NCI-H748 (cell line): ENCODE measurements around the gene POMT2.
"Not testable (repeated sequence)": the region's sequence is repeated elsewhere in the genome, so short reads cannot be mapped to it uniquely, and the experiment has no call there.

Experiments used
- DNase-seq: peaks from one replicate; lab custom pipeline; 2025; ENCODE audit not compliant: unreplicated experiment; lab: John Stamatoyannopoulos, UW

POMT2 gene

GRCh38 chr14:77302926-77303325 lies 17.8 kb downstream of the POMT2 start:
- no peak for DNase-seq

GRCh38 chr14:77301103-77301502 lies 19.6 kb downstream of the POMT2 start:
- DNase-seq: peak; percentile 48

DNA sequence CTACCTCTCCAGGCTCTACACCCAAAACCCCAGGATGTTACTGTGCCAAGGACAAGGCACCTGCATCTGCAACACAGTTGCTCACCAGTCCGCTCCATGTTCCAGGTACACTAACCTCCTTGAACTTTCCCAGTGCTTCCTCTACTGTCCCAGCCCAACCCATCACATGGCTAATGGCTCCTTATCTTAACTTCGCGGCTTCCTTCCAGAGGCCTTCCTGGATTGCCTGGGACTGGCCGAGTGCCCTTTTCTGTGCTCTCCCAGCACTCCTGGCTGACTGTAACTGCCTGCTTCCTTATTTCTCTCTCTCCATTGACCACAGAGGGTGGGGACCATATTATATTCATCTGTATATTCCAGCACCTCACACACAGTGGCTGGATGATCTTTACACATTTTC lies 20.9 kb downstream of the POMT2 start:
- no peak for DNase-seq

DNA sequence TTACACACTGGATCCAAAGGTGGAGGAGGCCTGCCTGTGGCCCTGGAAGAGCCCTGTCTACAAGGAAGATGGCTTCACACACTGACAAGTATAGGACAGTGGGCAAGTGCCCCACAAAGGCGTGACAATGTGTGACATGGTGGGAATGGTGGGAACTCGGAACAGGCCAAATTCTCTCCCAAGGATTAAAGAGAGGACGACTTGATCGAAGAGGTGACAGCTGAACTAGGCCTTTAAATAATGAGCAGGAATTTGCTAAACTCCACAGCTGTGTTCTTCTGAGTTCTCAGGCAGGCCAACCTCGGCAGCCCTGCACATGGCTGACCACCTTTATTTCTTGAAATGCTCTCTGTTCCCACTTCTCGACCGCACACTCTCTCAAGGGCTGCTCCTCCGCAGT lies 23.8 kb downstream of the POMT2 start:
- no peak for DNase-seq

DNA sequence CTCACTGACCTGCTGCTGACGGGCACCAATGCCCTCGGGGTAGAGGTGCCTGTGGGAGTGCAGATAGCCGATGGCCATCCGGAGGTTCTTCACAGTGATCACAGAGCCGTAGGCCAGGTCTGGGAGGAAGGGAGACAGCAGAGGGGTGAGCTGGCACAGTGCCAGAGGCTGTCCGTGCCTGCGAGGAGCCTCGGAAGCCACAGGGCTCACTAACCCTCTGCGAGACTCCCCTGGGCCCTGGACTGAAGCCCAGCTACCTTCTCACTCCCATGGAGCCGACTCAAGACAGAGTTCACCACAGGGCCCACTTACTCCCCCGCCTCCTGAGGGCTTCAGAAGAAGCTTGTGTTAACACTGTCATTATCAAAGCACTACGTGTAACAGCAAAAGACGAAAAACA lies 24.5 kb downstream of the POMT2 start:
- DNase-seq: no peak

DNA sequence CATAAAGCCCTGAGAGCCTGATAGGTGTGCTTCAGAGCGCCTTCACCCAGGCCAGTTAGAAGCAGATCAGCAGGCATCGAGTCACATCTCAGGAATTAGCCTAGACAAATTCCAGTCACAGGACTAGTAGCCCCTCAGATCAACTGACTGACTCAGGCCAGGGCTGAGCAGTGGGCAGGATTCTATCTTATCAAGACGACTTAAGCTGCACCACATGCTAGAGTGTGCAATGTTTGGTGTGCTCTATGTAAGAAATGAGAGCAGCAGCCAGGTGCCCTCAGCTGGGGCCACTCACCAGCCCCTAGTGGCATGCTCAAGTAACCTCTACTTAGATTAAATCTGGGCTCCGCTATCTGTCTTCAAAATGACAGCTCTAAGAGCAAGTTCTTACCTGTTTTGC lies 30.0 kb downstream of the POMT2 start:
- no peak for DNase-seq

DNA sequence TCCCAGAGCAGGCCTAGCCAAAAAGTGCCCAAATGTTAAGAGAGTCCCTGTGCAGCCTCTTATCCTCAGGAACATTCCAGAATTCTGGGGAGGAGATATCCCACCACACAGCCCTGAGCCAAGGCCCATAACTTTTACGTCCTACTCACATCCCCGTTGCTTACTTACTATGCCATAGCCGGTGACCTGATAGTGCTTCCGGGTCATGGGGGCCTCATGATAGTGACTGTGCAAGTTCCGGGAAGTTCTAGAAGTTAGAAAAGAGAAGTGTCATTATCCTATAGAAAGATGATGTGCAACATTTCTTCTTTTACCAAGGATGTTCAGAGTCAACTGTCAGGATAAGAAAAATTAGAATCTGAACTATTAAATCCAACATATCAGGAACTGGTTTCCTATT lies 34.1 kb downstream of the POMT2 start:
- no peak for DNase-seq

DNA sequence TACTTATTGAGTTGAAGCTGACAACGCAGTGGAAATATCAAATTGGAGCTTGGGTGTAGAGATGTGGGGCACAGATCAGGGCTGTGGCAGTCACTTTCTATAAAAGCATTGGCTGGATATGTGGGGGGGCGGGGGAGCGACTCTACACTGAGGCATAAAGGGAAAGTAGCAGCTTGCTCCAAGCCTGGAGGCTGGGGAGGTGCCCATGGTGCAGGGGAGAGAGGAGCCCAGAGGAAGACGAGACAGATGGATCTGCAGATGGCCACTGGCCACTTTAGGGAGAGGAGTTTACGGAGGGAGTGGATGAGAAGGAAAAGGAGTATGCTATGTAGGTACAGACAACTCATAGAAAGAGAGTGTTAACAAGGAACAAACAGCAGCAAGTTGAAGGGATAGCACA lies 36.2 kb downstream of the POMT2 start:
- DNase-seq: no peak

DNA sequence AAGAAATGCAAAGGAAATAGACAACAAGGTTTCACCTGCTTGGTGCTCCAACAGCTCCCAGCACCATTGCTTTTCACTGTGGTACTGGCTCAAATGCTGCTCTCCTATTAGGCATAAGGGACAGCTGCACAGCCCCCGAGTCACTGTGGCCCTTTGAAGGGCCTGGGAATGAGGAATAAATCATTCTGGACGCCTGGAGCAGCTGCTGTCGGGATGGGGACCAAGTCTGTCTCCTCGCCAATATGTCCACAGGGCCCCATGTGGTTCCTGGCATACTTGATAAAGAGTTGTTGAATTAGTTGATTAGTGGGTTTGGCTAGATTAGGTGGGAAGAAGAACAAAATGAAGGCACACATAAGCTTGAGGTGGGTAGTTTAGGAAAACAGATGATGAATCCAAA lies 36.6 kb downstream of the POMT2 start:
- DNase-seq: no peak

- no peak for DNase-seq
Observed at GRCh38 chr14:77281852-77282410, 38.8 kb downstream of the POMT2 start.

DNA sequence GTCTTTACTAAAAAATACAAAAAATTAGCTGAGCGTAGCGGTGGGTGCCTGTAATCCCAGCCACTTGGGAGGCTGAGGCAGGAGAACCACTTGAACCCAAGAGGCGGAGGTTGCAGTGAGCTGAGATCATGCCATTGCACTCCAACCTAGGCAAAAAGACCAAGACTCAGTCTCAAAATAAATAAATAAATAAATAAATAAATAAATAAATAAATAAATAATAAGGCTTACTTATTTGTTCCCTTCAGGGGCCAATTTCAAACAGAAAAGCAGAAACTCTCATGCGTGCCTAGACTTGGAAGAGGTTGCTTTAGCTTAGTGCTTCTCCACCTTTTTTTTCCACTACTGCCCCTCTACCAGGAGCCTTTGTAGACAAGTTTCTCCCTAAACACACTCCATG lies 39.8 kb downstream of the POMT2 start:
- not testable (repeated sequence) for DNase-seq

GRCh38 chr14:77279719-77280118 lies 41.0 kb downstream of the POMT2 start:
- no peak for DNase-seq

GRCh38 chr14:77278461-77279230 lies 42.0 kb downstream of the POMT2 start:
- no peak for DNase-seq

DNA sequence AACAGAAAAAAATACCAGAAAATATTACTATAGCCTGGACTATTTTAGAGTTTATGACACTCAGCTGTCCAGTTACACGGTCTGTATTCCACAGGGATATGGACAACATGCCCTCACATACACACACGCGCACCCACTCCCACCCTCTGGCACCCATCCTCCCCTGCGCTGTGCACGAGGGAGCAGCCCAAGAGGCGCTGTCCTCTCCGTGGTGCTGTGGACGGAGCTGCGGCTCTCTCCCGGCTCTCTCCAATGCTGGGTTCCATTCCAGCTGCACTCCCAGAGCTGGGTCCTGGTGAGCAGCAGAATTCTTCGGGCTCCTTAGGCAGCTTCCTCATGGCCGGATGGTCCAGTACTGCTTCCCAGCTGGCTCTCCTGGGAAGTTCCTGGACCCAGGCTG lies 43.7 kb downstream of the POMT2 start:
- no peak for DNase-seq

GRCh38 chr14:77276295-77276935 lies 44.3 kb downstream of the POMT2 start:
- DNase-seq: no peak

DNA sequence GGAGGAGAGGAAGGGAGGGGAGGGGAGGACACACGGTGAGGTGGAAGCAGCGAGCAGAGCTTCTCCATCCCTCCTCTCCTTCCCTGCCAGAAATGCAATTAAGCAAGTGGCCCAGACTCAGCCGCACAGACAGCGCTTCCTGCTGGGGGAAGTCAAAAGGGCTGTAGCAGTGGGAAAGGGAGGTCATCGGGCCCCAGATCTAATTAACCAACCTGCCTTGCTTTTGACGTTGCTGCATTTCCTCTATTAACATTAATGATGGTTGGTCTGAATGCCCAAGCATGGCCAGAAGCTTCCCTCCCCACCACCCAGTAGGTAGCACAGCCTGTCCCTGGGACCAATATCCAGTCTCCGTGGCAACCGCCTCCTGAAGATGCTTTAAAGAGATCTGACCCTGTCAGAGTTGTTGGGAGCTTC lies 45.1 kb downstream of the POMT2 start:
- DNase-seq: no peak

DNA sequence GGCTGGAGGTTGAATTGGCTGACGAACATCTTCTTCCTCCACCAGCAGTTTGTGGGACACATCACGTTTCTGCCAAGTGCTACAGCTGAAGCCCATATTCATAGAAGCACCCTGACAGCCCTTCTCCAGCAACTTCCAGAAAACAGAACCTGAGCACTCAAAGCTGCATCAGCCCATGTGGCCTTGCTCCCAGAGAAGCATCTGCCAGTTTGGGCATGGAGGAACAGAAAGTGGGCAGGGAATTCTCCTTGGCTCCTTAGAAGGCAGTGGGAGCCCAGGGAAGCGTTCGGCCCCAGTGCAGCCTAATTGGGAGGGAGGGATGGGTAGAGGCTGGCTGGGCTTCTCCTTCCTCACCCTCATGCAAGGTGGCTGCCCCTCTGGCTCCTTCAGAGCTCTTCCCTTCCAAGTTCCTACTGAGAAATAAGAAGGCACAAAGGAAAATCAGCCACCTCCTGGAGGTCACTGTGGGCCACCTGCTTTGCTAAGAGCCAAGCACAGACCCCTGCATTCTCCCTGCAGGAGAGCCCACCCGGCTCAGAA lies 45.6 kb downstream of the POMT2 start:
- DNase-seq: no peak

DNA sequence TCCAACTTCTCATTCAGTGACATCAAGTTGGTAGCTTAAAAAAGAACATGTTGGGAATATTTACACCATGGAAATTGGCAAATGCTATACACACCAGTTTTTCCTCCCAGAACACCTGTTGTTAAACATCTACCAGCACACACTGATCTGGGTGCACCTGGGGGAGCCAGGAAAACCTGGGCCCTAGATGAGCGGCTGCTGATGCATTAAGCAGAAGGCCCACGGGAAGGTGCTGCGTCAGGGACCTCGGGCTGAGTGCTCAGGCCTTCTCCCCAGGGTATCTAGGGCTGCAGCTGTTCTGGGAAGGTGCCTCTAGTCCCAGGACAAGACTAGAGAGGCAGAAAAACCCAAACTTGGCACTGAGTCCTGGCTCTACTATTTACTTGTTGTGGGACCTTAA lies 46.9 kb downstream of the POMT2 start:
- no peak for DNase-seq

DNA sequence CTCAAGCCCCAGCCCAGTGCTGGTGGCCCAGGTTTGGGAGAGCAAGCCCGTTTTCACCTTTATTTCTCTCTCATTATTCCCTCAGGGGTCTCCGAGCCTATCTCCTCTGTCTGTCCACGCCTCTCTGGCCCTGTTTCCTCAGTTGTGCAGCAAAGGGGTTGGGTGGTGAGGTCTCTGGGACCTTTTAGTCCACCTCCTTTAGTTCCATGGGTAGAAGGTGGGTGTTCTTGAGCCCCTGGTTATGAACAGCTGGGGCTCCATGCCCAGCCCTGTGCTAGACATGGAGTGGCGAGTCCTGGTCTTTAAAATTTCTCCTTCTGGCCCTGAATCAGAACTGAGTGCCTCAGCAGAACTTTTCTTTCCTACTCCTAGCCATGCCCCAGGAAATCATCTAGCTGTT lies 48.4 kb downstream of the POMT2 start:
- no peak for DNase-seq

- no peak for DNase-seq
Observed at GRCh38 chr14:77271113-77271710, 49.5 kb downstream of the POMT2 start, which contains the start of gene NGB. NGB (minus strand) TSS chr14:77271206; CDS start chr14:77270937, 269 bp downstream.

DNA sequence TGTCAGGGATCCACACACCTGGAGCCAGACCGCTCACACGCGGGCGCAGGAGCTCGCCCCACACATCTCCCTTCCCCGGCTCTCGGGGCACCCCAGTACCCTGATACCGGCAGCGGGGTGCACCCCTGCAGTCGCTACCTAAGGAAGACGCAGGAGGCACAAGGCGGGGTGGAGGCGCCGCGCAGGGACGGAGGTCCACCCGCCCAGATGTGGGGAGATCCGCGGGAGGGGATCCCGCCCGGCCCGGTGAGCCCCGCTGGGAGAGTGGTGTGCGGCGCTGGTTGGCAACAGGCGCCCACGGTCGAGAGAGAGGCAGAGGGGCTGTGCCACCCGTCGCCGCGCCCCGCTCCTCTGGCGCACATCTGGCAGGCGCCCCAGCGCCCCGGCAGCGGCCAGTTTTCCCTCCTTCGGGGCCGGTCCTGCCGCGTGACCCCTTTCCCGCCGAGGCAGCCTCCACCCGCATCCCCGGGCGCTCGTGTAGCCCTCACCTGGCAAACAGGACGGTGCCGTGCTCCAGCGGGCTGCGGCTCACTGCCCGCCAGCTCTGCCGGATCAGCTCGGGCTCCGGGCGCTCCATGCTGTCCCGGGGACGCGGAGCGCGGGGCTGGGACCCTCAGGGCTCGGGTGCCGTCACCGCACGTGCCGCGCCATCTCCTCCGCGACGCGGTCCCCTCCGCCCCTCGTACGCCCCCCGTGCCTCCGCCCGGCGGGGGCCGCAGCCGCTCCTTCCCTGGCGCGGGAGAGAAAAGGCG lies 50.1 kb downstream of the POMT2 start:
- peak; percentile 37 for DNase-seq
